Iris pigment epithelial cell (primary cell): ENCODE data around the gene CHMP1A.

Experiments used
- DNase-seq: peaks from one replicate; pipeline ENCODE4 v3.0.0-alpha.2; 2011; ENCODE audit warnings: low read depth

Gene CHMP1A

GRCh38 chr16:89602952-89603590 is 54.4 kb downstream of the CHMP1A start:
- no peak for DNase-seq

- peak; percentile 92 for DNase-seq
Measured at GRCh38 chr16:89602273-89602951, 55.1 kb downstream of the CHMP1A start.

- peak; percentile 29 for DNase-seq
Measured at GRCh38 chr16:89601906-89602272, 55.6 kb downstream of the CHMP1A start.

GRCh38 chr16:89600956-89601355 is 56.6 kb downstream of the CHMP1A start:
- DNase-seq: no peak

- DNase-seq: no peak
Measured at GRCh38 chr16:89600427-89600826, 57.1 kb downstream of the CHMP1A start.

- no peak for DNase-seq
Measured at GRCh38 chr16:89599902-89600301, 57.6 kb downstream of the CHMP1A start.

- DNase-seq: no peak
Measured at GRCh38 chr16:89599451-89599858, 58.1 kb downstream of the CHMP1A start.

- peak; percentile 49 for DNase-seq
Measured at GRCh38 chr16:89598199-89598598, 59.3 kb downstream of the CHMP1A start.

- no peak for DNase-seq
Measured at GRCh38 chr16:89596957-89597649, 60.4 kb downstream of the CHMP1A start.

GRCh38 chr16:89596061-89596689 is 61.3 kb downstream of the CHMP1A start:
- DNase-seq: no peak

- no peak for DNase-seq
Measured at GRCh38 chr16:89595330-89596060, 62.0 kb downstream of the CHMP1A start.
